GM19238 (cell line): ENCODE measurements around the gene DDIAS.
"Not testable (repeated sequence)": the region's sequence is repeated elsewhere in the genome, so short reads cannot be mapped to it uniquely, and the experiment has no call there.

Experiments
- DNase-seq: peaks from one replicate; pipeline ENCODE4 v3.0.0; 2011; ENCODE audit warnings: low spot score; ENCODE audit not compliant: insufficient read length

Gene DDIAS

DNA sequence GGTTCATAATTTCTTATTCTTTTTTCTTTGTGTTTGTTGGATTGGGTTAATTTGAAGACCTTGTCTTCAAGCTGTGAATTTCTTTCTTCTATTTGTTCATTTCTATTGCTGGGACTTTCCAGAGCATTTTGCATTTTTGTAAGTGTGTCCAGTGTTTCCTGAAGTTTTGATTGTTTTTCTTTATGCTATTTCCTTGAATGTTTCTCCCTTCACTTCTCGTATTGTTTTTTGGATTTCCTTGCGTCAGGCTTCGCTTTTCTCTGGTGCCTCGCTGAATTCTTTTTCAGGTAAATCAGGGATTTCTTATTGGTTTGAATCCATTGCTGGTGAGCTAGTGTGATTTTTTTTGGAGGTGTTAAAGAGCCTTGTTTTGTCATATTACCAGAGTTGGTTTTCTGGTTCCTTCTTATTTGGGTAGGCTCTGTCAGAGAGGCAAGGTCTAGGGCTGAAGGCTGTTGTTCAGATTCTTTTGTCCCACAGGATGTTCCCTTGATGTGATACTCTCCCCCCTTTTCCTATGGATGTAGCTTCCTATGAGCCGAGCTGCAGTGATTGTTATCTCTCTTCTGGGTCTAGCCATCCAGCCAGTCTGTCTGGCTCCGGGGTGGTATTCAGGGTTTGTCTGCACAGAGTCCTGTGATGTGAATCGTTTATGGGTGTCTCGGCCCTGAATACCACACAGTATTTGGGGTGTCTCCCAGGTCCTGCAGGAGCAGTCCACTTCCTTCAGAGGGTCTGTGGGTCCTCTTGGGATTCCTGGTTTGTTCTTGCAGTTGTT lies 21.0 kb downstream of the DDIAS start:
- not testable (repeated sequence) for DNase-seq

DNA sequence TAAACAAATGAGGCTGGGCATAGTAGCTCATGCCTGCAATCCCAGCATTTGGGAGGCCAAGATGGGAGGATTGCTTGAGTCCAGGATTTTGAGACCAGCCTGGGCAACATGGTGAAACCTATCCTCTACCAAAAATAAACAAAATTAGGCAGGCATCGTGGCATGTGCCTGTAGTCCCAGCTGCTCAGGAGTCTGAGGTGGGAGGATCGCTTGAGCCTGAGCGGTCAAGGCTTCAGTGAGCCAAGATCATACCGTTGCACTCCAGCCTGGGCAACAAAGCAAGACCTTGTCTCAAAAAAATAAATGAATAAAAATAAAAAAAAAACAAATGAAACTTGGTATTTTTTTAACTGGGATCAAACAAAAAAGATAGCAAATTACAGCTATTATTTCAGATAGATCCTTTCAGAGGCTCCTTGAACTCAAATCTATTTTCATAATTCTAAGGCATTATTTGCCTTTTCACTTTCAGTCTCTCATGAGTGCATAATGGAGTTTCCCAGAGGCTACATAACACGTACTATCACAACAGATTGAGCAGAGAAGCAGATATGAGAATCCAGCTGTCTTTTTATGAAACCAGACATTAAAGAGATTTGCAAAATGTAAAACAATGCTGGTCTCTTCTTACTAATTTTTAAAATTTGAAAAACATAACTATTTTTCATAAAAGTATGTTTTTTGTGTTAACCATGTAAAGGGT lies 23.1 kb downstream of the DDIAS start:
- no peak for DNase-seq

DNA sequence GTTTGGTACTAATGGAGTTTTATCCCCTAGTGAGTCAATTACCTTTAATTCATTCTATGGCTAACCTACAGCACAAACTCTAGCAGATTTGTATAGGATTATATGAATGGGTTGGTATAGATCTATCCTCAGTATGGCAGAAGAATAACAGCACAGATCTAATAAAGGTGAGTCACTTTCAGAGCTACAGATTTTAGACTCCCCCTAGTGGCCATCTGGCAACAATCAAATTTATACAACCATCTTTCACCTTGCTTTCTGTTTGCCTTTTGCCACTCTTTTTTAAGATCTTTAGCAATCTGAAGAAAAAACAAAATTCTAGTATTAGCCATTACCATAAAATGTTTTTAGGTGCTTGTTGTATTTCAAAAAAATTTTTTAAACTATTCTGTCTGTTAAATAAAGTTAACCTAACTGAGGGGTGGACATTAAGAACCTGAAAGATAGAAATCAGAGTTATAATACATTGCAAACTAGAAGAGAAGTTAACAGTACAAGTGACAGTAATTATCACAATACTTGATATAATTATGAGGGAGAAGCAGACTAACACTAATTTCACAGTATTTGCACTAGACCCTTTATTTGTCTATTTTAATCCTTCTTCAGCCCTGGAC lies 25.8 kb downstream of the DDIAS start:
- peak; percentile 21 for DNase-seq

DNA sequence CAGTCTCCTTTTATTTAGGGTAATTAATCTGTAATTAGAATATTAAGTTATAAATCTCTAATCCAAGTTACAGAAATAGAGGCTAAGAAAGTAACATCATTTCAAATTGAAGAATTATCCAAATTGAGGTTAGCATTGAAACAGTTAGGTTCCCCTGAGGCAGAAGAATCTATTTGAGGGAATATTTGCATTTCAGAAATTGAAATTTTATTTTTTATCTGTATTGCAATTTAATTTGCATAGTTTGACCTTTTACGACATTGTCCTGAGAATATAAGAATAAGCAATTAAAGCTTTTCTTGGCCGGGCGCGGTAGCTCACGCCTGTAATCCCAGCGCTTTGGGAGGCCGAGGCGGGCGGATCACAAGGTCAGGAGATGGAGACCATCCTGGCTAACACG lies 27.6 kb downstream of the DDIAS start:
- DNase-seq, result no peak

DNA sequence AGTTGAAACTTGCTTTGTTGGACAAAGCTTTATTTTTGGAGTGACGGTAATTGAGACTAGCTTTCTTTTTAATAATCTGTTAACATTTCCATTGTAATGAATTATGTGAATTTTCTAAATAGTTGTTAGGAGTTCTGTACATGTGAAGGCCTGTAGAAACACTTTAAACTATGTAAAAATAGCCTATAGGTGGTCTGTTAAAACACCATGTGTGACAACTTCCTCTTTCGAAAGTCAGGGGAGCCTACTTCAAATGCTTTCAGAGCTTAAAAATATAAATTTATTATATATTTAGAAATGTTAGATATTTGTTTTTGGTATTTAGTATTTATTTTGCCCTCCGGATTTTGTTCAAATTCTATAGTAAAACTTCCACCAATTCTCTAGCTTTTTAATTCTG lies 28.7 kb downstream of the DDIAS start:
- no peak for DNase-seq

DNA sequence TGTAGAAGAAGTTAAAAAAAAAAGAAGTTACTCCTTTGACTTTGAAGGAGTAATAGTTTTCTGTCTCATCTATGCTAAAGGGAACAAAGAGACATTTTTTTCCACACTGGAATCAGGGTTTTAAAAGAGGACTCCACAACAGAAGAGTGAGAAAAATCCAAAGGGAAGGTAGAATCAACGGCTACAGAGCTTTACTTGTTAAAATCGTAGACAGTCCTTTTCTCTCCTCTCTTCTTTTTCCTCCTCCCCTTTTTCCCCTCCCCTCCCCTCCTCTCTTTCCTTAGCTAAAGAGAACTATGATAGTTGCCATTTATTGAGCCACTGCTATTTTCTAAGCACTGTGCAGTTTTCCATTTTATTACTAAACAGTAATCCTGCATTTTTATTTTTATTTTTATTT lies 29.2 kb downstream of the DDIAS start:
- no peak for DNase-seq

DNA sequence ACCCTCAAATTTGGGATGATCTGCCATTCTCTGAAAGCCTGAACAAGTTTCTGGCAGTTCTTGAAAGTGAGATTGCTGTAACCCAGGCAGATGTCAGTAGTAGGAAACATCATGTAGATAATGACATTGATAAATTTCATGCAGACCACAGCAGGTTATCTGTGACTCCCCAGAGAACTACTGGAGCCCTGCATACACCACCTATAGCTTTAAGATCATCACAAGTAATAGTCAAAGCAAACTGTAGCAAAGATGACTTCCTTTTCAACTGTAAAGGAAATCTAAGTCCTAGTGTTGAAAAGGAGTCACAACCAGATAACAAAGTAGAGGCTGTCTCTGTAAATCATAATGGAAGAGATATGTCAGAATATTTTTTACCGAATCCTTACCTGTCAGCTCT lies 31.0 kb downstream of the DDIAS start:
- DNase-seq, result no peak

DNA sequence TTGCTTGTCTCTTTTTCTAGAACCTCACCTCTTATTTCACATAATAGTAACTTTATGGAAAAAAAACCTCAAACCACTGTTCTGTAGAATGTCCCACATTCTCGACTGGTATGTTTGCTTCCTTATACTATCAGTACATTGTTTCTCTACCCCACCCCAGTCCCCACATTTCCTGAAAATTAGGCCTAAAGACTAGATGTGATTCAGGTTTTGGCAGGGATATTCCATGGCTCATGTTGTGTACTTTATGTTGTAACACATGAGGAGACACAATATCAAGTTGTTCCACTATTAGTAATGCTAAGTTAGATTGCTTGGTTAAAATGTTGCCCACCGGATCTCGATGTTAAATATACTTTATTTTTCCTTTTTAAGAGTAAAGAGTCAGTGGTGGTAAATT lies 34.7 kb downstream of the DDIAS start:
- DNase-seq, result no peak

DNA sequence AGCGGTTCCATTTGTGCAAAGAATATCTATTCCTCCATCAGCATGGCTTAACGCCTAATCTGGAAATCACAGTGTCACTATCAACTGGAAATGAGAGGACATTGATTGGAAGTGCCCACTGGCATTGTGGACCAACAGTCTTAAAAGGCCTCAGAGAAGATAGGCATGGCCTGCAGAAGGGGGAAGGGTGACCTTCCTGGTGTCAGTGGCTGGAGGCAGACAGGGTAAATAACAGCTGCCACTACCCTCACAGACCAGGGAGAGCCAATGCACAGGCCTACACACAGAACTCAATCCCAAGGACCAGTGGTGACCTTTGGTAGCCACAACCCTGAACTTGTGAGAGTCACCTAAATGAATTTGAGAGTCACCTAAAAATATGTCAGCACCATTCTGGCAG lies 36.0 kb downstream of the DDIAS start:
- DNase-seq, result no peak

DNA sequence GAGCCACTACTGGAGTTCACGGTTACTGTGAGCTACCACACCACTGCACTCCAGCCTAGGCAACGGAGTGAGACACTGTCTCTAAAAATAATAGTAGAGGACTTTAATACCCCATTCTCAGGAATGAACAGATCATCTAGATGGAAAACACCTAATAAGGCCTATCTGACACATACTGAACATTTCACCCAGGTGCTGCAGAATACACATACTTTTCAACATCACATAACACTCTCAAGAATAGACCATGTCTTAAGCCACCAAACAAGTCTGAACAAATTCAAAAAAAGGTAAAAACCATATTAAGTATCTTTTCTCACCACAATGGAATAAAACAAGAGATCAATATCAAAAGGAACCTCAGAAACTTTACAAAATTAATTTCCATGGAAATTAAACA lies 37.9 kb downstream of the DDIAS start:
- DNase-seq, result no peak

DNA sequence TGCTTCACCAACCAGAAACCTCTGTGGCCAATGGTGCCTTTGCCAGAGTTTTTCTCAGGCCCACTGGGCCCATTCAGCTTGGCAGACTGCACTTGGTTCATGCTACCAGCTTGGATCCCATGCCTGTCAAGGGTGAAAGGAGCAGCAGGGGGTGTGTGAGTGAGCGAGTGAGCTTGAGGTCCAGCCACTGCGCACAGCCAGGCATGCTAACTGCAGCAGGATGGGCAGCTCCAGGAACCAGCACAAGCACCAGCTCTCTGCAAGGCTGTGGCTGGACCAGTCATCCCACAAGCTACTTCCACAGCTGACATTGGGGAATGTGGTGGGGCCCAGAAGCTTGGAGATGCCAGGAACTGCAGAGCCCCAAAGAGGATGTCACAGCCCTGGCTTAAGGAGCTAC lies 40.8 kb downstream of the DDIAS start:
- no peak for DNase-seq

DNA sequence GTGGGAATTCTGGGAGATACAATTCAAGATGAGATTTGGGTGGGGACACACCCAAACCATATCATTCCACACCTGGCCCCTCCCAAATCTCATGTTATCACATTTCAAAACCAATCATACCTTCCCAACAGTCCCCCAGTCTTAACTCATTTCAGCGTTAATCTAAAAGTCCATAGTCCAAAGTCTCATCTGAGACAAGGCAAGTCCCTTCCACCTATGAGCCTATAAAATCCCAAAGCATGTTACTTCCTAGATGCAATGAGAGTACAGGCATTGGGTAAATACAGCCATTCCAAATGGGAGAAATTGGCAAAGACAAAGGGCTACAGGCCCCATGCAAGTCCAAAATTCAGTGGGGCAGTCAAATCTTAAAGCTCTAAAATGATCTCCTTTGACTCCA lies 41.9 kb downstream of the DDIAS start:
- not testable (repeated sequence) for DNase-seq

DNA sequence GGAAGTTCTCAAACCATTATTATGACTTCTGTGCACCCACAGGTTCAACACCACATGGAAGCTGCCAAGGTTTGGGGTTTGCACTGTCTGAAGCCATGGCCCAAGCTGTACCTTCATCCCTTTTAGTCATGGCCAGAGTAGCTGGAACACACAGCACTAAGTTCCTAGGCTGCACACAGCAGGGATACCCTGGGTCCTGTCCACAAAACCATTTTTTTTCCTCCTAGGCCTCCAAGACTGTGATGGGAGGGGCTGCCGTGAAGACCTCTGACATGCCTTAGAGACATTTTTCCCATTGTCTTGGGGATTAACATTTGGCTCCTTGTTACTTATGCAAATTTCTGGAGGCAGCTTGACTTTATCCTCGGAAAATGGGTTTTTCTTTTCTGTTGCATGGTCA lies 42.7 kb downstream of the DDIAS start:
- no peak for DNase-seq

DNA sequence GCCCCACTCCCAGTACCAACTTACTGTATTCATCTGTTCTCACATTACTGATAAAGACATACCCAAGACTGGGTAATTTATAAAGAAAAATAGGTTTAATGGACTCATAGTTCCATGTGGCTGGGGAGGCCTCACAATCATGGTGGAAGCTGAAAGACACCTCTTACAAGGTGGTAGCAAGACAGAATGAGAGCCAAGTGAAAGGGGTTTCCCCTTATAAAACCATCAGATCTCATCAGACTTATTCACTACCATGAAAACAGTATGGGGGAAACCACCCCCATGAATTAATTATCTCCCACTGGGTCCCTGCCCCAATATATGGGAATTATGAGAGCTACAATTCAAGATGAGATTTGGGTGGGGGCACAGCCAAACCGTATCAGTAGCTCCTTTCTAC lies 43.5 kb downstream of the DDIAS start:
- not testable (repeated sequence) for DNase-seq

DNA sequence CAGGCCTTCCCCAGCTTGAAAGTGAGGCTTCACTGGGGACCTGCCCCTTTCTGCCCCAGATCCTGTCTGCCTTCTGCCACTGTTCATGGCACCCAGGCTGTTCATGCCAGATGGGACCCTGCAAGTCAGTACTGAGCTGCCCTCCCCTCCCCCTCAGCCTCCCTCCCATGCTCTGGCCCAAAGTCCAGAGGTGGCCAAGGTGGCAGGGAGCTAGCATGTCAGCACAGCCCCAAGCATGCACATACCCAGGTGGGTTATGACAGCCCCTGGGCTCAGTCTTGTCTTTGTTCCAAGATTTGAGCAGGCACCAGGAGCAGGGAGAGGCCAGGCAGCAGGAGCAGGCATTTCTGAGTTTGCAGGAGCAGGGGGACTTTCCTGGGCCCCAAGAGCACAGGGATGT lies 44.1 kb downstream of the DDIAS start:
- no peak for DNase-seq

DNA sequence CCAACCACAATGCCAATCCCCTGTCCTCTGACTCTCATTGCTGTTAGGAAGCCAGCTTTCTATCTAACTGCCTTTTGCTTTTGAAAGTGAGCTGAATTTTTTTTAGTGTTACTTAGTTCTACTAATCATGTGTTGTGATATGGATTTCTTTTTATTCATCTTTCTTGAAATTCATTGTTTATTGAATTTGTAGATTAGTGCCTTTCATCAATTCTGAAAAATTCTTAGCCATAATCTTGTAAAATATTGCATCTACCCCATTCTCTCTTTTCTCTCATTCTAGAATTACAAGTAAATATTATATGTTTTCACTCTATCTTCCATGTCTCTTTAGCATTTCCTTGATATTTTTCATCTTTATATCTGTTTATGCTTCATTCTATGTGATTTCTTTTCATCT lies 47.8 kb downstream of the DDIAS start:
- no peak for DNase-seq

DNA sequence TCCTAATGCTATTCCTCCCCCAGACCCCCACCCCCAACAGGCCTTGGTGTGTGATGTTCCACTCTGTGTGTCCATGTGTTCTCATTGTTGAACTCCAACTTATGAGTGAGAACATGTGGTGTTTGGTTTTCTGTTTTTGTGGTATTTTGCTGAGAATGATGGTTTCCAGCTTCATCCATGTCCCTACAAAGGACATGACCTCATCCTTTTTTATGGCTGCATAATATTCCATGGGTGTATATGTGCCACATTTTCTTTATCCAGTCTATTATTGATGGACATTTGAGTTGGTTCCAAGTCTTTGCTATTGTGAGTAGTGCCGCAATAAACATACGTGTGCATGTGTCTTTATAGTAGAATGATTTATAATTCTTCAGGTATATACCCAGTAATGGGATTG lies 49.0 kb downstream of the DDIAS start:
- DNase-seq, result not testable (repeated sequence)

DNA sequence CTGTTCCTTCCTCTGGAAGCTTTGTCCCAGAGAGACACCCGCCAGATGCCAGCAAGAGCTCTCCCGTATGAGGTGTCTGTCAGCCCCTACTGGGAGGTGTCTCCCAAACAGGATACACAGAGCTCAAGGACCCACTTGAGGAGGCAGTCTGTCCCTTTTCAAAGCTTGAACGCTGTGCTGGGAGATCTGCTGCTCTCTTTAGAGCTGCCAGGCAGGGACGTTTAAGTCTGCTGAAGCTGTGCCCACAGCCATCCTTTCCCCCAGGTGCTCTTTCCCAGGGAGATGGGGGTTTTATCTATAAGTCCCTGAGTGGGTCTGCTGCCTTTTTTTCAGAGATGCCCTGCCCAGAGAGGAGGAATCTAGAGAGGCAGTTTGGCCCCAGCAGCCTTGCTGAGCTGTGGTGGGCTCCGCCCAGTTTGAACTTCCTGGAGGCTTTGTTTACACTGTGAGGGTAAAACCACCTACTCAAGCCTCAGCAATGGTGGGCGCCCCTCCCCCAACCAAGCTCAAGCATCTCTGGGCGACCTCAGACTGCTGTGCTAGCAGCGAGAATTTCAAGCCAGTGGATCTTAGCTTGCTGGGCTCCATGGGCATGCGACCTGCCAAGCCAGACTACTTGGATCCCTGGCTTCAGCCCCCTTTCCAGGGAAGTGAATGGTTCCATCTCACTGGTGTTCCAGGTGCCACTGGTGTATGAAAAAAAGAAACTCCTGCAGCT lies 54.4 kb downstream of the DDIAS start:
- not testable (repeated sequence) for DNase-seq

DNA sequence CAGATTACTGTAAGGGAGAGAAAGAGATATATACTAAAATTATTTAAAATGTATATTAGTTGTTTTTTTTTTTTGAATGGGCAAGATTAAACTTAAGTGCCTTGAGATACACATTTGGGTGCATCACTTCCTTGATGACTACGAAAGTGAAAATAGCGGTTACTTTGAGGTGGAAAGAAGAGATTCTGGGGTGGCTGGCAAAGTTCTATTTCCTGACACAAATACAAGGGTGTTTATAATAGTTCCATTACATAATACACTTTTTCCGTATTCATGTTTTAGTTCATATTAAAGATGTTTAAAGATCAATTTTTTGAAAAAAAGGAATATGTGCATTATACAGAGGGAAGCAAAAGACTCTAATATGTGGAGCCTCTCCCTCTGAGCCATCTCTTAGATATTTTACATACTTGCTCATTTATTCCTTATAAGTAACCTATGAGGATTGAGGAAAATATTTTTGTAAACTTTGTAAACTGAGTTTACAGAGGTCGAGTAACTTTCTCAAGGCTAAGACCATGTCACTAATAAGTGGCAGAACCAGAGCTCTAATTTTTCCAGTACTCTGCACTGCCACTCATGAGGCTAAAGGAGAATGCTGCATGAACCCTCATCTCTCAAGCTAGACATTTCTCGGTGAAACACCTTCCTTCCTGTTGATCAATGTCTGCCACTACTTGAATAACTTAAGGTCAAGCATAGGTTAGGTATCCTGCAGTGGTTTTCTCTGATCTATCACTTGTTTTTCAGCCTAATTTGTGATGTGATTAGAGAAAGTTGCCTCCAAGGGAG lies 58.6 kb downstream of the DDIAS start:
- DNase-seq, result no peak

DNA sequence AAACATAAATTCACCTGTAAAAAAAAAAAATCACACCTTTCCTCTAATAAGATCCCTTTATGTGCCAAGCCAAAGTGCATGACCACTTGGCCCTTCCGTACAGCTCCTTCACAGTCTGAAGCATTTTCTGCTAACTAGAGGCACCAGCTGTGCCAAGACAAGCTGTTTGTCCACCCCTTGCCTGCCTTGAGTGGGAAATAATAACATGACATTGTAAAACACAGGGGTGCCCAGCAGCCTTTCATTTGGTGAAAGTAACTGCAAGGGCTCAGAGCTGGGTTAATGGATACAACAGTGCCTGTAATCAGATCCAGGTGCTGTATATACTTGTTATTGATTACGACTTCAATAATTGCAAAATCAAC lies 59.2 kb downstream of the DDIAS start:
- no peak for DNase-seq

DNA sequence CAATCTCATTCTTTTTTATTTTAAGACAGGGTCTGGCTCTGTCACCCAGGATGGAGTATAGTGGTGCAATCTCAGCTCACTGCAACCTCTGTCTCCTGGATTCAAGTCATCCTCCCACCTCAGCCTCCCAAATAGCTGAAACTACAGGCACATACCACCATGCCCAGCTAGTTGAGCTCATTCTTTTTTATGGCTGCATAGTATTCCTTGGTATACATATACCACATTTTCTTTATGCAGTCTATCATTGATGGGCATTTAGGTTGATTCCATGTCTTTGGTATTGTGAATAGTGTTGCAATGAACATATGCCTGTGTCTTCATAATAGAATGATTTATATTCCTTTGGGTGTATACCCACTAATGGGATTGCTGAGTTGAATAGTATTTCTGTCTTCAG lies 60.5 kb downstream of the DDIAS start:
- not testable (repeated sequence) for DNase-seq
